ENCODE measurements around the gene SPP1.
"Not testable (repeated sequence)": the region's sequence is repeated elsewhere in the genome, so short reads cannot be mapped to it uniquely, and the experiment has no call there.

SPP1 gene

GRCh38 chr4:88010966-88011365 is 35.5 kb downstream of the SPP1 start:
- peaks cover 13% of the 10 kb centered on the region for H3K27me3 ChIP-seq (ENCODE audit: insufficient read depth, low read length)
- no peaks in the 10 kb centered on the region for H3K9me3 ChIP-seq (ENCODE audit: insufficient read depth, low read depth, low read length)
- 0 out of 2 replicates have a peak overlapping the region, but pooled peaks have one; percentile 36 for H3K9ac ChIP-seq (ENCODE audit: low read depth, low read length)
- H3K36me3 ChIP-seq (ENCODE audit: insufficient read depth, low read depth, low read length), result no peaks in the 10 kb centered on the region
- H3K27ac ChIP-seq (ENCODE audit: low read length), result no peak overlapping the region
- H3K4me3 ChIP-seq (ENCODE audit: low read length), result peak overlapping the region; percentile 93; the same call in 1 of the 2 replicates
- peaks cover 20% of the 10 kb centered on the region for H3K4me1 ChIP-seq (ENCODE audit: insufficient read depth, low read length)

- Histone ChIP-seq H3K36me3 (ENCODE audit: insufficient read depth, low read depth, low read length) (no peaks in the 10 kb centered on the region), H3K27ac (ENCODE audit: low read length) (no peak overlapping the region), H3K4me1 (ENCODE audit: insufficient read depth, low read length) (peaks cover 20% of the 10 kb centered on the region), H3K27me3 (ENCODE audit: insufficient read depth, low read length) (no peaks in the 10 kb centered on the region), H3K4me3 (ENCODE audit: low read length) (no peak overlapping the region), H3K9me3 (ENCODE audit: insufficient read depth, low read depth, low read length) (no peaks in the 10 kb centered on the region), H3K9ac (ENCODE audit: low read depth, low read length) (no peak overlapping the region)
Observed at GRCh38 chr4:88012647-88013046, 37.1 kb downstream of the SPP1 start.

GRCh38 chr4:88014386-88014905 is 38.9 kb downstream of the SPP1 start:
- Histone ChIP-seq H3K36me3 (ENCODE audit: insufficient read depth, low read depth, low read length) (peaks cover 2% of the 10 kb centered on the region; the same call in 1 of the 2 replicates), H3K4me3 (ENCODE audit: low read length) (no peak overlapping the region), H3K27ac (ENCODE audit: low read length) (no peak overlapping the region), H3K9me3 (ENCODE audit: insufficient read depth, low read depth, low read length) (no peaks in the 10 kb centered on the region), H3K27me3 (ENCODE audit: insufficient read depth, low read length) (no peaks in the 10 kb centered on the region), H3K4me1 (ENCODE audit: insufficient read depth, low read length) (peaks cover 16% of the 10 kb centered on the region), H3K9ac (ENCODE audit: low read depth, low read length) (no peak overlapping the region)

- H3K4me3 ChIP-seq (ENCODE audit: low read length), result no peak overlapping the region
- no peaks in the 10 kb centered on the region for H3K27me3 ChIP-seq (ENCODE audit: insufficient read depth, low read length)
- H3K27ac ChIP-seq (ENCODE audit: low read length), result no peak overlapping the region
- peaks cover 7% of the 10 kb centered on the region for H3K4me1 ChIP-seq (ENCODE audit: insufficient read depth, low read length)
- H3K9ac ChIP-seq (ENCODE audit: low read depth, low read length), result no peak overlapping the region
- peaks cover 15% of the 10 kb centered on the region for H3K36me3 ChIP-seq (ENCODE audit: insufficient read depth, low read depth, low read length)
- no peaks in the 10 kb centered on the region for H3K9me3 ChIP-seq (ENCODE audit: insufficient read depth, low read depth, low read length)
Observed at GRCh38 chr4:88015659-88016295, 40.3 kb downstream of the SPP1 start.

- Histone ChIP-seq H3K4me3 (ENCODE audit: low read length) (no peak overlapping the region), H3K4me1 (ENCODE audit: insufficient read depth, low read length) (no peaks in the 10 kb centered on the region), H3K27me3 (ENCODE audit: insufficient read depth, low read length) (no peaks in the 10 kb centered on the region), H3K36me3 (ENCODE audit: insufficient read depth, low read depth, low read length) (peaks cover 35% of the 10 kb centered on the region), H3K27ac (ENCODE audit: low read length) (no peak overlapping the region), H3K9me3 (ENCODE audit: insufficient read depth, low read depth, low read length) (no peaks in the 10 kb centered on the region), H3K9ac (ENCODE audit: low read depth, low read length) (no peak overlapping the region)
Observed at GRCh38 chr4:88017516-88018297, 42.2 kb downstream of the SPP1 start.

- peaks cover 40% of the 10 kb centered on the region for H3K36me3 ChIP-seq (ENCODE audit: insufficient read depth, low read depth, low read length)
- H3K4me3 ChIP-seq (ENCODE audit: low read length), result no peak overlapping the region
- no peaks in the 10 kb centered on the region for H3K9me3 ChIP-seq (ENCODE audit: insufficient read depth, low read depth, low read length)
- H3K27ac ChIP-seq (ENCODE audit: low read length), result no peak overlapping the region
- no peak overlapping the region for H3K9ac ChIP-seq (ENCODE audit: low read depth, low read length)
- H3K27me3 ChIP-seq (ENCODE audit: insufficient read depth, low read length), result no peaks in the 10 kb centered on the region
- H3K4me1 ChIP-seq (ENCODE audit: insufficient read depth, low read length), result no peaks in the 10 kb centered on the region
Observed at GRCh38 chr4:88018466-88018865, 43.0 kb downstream of the SPP1 start.

- Histone ChIP-seq H3K9me3 (ENCODE audit: insufficient read depth, low read depth, low read length) (peaks cover 15% of the 10 kb centered on the region), H3K4me3 (ENCODE audit: low read length) (no peak overlapping the region), H3K4me1 (ENCODE audit: insufficient read depth, low read length) (no peaks in the 10 kb centered on the region), H3K9ac (ENCODE audit: low read depth, low read length) (no peak overlapping the region), H3K36me3 (ENCODE audit: insufficient read depth, low read depth, low read length) (peaks cover 68% of the 10 kb centered on the region), H3K27me3 (ENCODE audit: insufficient read depth, low read length) (no peaks in the 10 kb centered on the region), H3K27ac (ENCODE audit: low read length) (no peak overlapping the region)
Observed at GRCh38 chr4:88021824-88022223, 46.3 kb downstream of the SPP1 start.

GRCh38 chr4:88022289-88022688 is 46.8 kb downstream of the SPP1 start:
- Histone ChIP-seq H3K27ac (ENCODE audit: low read length) (no peak overlapping the region), H3K27me3 (ENCODE audit: insufficient read depth, low read length) (no peaks in the 10 kb centered on the region), H3K9me3 (ENCODE audit: insufficient read depth, low read depth, low read length) (peaks cover 15% of the 10 kb centered on the region), H3K4me3 (ENCODE audit: low read length) (no peak overlapping the region), H3K4me1 (ENCODE audit: insufficient read depth, low read length) (no peaks in the 10 kb centered on the region), H3K36me3 (ENCODE audit: insufficient read depth, low read depth, low read length) (peaks cover 68% of the 10 kb centered on the region), H3K9ac (ENCODE audit: low read depth, low read length) (no peak overlapping the region)

- Histone ChIP-seq H3K36me3 (ENCODE audit: insufficient read depth, low read depth, low read length) (peaks cover 71% of the 10 kb centered on the region), H3K9me3 (ENCODE audit: insufficient read depth, low read depth, low read length) (peaks cover 15% of the 10 kb centered on the region)
- not testable (repeated sequence) for H3K27me3 ChIP-seq (ENCODE audit: insufficient read depth, low read length); H3K4me1 ChIP-seq (ENCODE audit: insufficient read depth, low read length); H3K4me3 ChIP-seq (ENCODE audit: low read length); H3K27ac ChIP-seq (ENCODE audit: low read length); H3K9ac ChIP-seq (ENCODE audit: low read depth, low read length)
Observed at GRCh38 chr4:88025868-88026661, 50.6 kb downstream of the SPP1 start.

GRCh38 chr4:88027611-88028608 is 52.4 kb downstream of the SPP1 start:
- Histone ChIP-seq H3K9me3 (ENCODE audit: insufficient read depth, low read depth, low read length) (peaks cover 15% of the 10 kb centered on the region), H3K4me3 (ENCODE audit: low read length) (no peak overlapping the region), H3K27me3 (ENCODE audit: insufficient read depth, low read length) (no peaks in the 10 kb centered on the region), H3K27ac (ENCODE audit: low read length) (no peak overlapping the region), H3K4me1 (ENCODE audit: insufficient read depth, low read length) (no peaks in the 10 kb centered on the region), H3K9ac (ENCODE audit: low read depth, low read length) (no peak overlapping the region), H3K36me3 (ENCODE audit: insufficient read depth, low read depth, low read length) (peaks cover 66% of the 10 kb centered on the region)

GRCh38 chr4:88028946-88029345 is 53.4 kb downstream of the SPP1 start:
- no peaks in the 10 kb centered on the region for H3K27me3 ChIP-seq (ENCODE audit: insufficient read depth, low read length)
- peaks cover 64% of the 10 kb centered on the region for H3K36me3 ChIP-seq (ENCODE audit: insufficient read depth, low read depth, low read length)
- peaks cover 15% of the 10 kb centered on the region for H3K9me3 ChIP-seq (ENCODE audit: insufficient read depth, low read depth, low read length)
- no peak overlapping the region for H3K27ac ChIP-seq (ENCODE audit: low read length)
- no peak overlapping the region for H3K4me3 ChIP-seq (ENCODE audit: low read length)
- H3K4me1 ChIP-seq (ENCODE audit: insufficient read depth, low read length), result no peaks in the 10 kb centered on the region
- H3K9ac ChIP-seq (ENCODE audit: low read depth, low read length), result no peak overlapping the region

Data from iPS-20b (cell line).